ENCODE results near the gene NPY4R. TPM values are rescaled to one million over a fixed set of nuclear protein-coding genes. Genes with fewer than 3 reads are reported as not detected.
A peak's percentile ranks its signal among the peaks of the same experiment; 100 is the strongest.
"Not testable (repeated sequence)": the region's sequence is repeated elsewhere in the genome, so short reads cannot be mapped to it uniquely, and the experiment has no call there.

Gene NPY4R
- total RNA-seq, 1 donor from 2014 or later = not detected

DNA sequence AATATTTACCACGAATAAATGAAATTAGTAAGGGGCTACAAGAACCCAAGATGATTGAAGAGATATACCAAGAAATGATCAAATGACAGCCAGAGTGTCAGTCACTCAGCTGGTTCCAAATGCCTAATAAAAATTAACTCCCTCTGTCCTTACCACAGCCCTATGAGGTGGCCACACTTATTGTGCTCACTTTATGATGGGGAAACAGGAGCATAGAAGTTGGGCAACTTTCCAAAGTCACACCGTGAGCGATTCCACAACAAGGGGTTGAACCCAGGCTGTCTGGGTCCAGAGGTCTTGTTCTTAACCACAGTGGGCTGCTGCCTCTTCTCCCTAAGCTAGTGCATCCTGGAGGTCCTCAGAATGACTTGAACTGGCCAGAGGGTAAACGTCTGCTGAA is 31.6 kb upstream of the NPY4R start:
- intact Hi-C loops (cut with micrococcal nuclease); H3K36me3 ChIP-seq; H3K27me3 ChIP-seq (ENCODE audit: low read depth); DNase-seq; H3K9me3 ChIP-seq (replicated peaks); H3K27ac ChIP-seq (replicated peaks); H3K4me3 ChIP-seq; H3K4me1 ChIP-seq: not testable (repeated sequence)

DNA sequence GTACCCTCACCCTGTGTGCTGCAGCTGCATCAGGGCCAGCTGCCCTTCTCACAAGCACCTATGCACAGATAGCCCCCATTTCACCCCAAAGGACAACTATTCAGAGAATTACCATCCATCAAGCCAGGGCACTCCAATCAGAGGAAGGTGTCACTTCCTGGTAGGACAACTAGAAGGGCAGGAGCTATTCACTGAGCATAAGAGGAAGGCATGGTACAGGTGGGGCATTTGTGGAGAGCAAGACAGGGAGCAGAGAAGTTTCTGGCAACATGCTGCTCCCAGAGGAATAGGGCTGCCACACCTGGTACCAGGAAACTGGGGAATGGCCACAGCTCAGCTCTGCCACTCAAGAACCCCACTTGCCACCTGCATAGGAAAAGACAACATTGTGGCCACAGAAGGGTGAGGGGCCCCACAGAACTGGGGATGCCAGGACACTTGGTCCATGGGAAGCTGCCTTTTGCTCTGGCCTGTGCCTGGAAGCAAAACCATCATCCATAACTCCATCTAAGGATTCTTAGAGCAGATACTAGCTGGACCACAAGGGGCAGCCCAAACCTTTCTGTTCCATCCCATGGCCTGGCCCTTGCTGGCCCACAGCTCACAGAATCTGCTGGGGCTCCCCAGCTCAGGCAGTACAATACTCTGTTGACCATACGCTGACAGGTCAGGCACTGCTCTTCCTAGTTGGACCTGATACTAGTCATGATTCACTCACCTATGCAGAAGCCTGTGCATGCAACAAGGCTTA is 25.8 kb upstream of the NPY4R start:
- H3K4me3 ChIP-seq; H3K4me1 ChIP-seq; H3K36me3 ChIP-seq; H3K27me3 ChIP-seq (ENCODE audit: low read depth); H3K27ac ChIP-seq (replicated peaks); H3K9me3 ChIP-seq (replicated peaks); intact Hi-C loops (cut with micrococcal nuclease); DNase-seq: not testable (repeated sequence)

DNA sequence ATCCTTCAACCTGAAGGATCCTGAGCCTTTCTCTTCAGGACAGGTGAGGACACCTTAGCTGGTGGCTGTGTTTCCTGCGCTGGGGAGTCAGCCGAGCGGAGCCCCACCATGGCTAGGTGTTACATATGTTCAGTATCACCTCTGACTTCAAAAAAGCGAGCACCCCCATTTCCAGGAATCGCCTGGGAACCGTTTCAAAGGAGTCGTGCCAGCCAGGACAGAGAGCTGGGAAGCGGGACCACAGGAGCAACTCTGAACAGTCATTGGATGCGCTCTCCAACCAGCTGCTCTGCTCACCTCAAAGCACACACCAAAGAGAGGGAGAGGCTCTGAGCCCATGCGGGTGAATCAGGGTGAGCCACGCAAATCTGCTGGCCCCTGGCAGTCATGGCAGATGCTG is 24.5 kb upstream of the NPY4R start:
- H3K4me3 ChIP-seq; DNase-seq; H3K4me1 ChIP-seq; H3K27me3 ChIP-seq (ENCODE audit: low read depth); H3K27ac ChIP-seq (replicated peaks); intact Hi-C loops (cut with micrococcal nuclease); H3K9me3 ChIP-seq (replicated peaks); H3K36me3 ChIP-seq: not testable (repeated sequence)

DNA sequence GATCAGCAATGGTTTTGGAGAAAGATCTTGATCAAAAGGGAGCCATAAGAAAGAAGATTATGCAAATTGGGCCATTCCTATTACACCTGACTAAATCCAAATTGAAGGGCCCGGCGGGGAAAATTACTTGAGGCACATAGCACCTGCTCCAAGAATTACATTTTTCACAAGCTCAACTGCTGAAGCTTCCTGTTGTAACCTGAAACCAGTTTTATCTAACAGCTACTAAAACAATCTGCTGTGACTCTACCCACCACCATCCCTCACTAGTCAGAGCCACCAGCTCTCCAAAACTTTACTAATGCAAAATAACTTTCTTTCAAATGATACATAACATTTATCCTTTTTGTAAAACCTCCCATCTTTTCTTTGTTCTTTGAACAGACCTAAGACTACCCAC is 20.7 kb upstream of the NPY4R start:
- DNase-seq; H3K27me3 ChIP-seq (ENCODE audit: low read depth); H3K36me3 ChIP-seq; H3K4me1 ChIP-seq; H3K9me3 ChIP-seq (replicated peaks); intact Hi-C loops (cut with micrococcal nuclease); H3K27ac ChIP-seq (replicated peaks); H3K4me3 ChIP-seq: not testable (repeated sequence)

DNA sequence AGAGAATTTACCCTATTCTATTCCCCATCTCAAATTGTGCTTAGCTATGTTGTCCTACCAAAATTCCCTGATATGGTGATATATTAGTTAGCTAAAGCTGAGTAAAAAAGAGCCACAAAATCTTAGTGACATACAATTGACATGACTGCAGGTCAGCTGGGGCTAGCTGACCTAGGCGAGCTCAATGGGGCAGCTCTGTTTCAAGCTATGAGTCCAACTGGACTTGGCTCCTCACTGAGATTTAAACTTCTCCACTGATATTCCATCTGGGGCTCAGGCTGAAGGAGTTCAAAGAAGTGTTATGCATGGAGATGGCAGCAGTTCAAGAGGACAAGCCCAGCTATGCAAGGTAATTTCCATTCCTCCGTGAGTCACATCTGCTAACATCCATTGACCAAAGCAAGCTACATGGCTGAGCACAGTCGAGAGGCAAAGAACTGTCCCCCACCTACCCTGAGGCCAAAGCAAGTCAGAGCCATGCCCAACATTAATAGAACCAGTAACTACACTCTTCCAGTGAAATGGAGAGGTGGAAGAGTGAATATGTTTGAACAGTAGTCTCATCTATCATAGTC is 9.1 kb upstream of the NPY4R start:
- intact Hi-C loops (cut with micrococcal nuclease); H3K27me3 ChIP-seq (ENCODE audit: low read depth): not testable (repeated sequence)

DNA sequence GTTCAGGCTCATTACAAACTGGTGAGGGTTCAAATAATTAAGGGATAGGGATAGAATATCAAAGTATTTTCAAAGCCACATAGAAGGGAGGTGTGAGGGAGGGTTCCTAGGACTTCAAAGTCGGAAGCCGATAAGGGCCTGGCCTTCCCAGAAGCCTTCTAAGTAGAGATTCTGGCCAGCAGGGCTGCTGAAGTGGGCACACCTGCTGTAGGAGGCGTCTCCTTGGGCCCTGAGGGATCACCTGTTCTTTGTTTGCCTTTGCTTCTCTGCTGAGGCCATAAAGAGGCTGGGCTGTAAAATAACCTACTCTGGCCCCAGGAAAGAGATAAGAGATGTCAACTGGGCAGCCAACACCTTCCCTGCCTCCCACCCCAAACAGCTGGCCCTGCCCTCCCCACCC is 8.0 kb upstream of the NPY4R start:
- H3K4me3 ChIP-seq; DNase-seq; H3K36me3 ChIP-seq; H3K27ac ChIP-seq (replicated peaks); H3K4me1 ChIP-seq; H3K27me3 ChIP-seq (ENCODE audit: low read depth); intact Hi-C loops (cut with micrococcal nuclease); H3K9me3 ChIP-seq (replicated peaks): not testable (repeated sequence)

More for the DNA sequence above, 9.1 kb upstream of the NPY4R start:
- H3K9me3 ChIP-seq (replicated peaks); DNase-seq; H3K4me3 ChIP-seq; H3K27ac ChIP-seq (replicated peaks); H3K4me1 ChIP-seq; H3K36me3 ChIP-seq: not testable (repeated sequence)

DNA sequence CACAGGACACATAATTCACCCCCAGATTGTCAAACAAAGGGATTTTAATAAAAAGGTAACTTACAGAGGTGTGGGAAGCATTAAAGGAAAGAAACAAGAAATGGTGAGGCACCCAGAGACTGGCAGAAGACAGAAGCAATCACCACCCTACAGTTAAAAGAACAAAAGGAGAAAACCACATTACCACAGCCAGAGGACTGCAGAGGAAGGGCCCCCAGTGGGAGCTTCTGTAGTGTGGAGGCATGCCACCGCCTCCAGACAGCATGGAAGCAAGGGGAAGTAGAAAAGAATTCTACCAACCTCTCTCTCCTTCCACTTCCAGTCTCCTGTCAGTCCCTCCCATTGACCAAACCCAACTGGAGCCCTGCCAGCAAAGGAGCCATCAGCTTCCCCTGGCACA is 4.4 kb upstream of the NPY4R start:
- H3K4me3 ChIP-seq; H3K36me3 ChIP-seq; DNase-seq; H3K27ac ChIP-seq (replicated peaks); H3K27me3 ChIP-seq (ENCODE audit: low read depth); H3K9me3 ChIP-seq (replicated peaks); intact Hi-C loops (cut with micrococcal nuclease); H3K4me1 ChIP-seq: not testable (repeated sequence)

DNA sequence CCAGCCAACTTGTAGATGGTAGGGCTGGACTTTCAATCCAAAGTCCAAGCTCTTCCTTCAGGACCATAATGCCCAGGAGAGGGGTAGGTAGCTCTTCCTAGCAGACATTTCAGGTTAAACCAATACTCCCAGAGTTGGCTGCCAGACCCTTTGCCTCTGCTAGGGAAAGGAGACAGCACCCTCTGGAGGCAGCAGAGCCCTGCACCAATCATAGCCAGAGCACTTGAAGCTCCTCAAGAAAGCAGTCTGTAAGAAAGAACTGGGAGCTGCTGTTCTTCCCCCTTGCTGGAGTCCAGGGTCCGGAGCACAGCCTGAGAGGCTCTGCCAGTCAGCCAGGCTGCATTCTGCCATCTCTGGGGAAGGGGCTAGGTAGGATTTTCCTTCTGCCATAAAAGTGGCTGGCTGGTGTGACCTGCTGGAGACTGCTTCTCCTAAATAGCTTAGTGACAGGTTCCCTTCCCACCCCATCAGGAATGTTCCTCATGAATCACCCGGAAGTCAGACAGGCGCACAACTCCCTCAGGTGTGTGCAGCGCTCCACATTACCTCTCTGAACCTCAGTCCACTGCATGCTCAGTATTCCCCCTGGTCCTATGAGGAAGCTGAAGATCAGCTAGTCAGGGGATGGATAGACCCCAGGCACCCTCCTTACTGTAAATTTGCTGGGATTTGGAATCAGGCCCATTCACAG is 2.5 kb upstream of the NPY4R start:
- intact Hi-C loops (cut with micrococcal nuclease) = not testable (repeated sequence)

DNA sequence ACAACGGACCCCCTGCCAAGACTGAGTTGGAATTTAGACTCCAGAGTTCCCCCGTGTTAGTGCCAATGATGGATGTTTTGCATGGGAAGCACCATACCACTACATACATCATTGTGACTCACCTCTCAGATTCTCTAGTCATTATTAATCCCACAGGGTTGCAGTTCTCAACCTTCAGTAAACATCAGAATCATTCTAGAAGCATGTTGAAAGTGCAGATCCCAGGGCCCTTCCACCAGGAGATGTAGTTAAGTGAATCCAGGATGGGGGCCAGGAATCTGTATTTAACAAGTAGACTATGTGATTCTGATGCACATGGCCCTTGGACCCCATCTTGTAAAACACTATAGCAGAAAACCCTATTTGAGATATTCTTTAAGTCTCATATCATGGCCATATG is 2.1 kb downstream of the NPY4R start:
- H3K27ac ChIP-seq (replicated peaks); H3K4me1 ChIP-seq; H3K4me3 ChIP-seq; intact Hi-C loops (cut with micrococcal nuclease); H3K36me3 ChIP-seq; H3K9me3 ChIP-seq (replicated peaks); H3K27me3 ChIP-seq (ENCODE audit: low read depth); DNase-seq: not testable (repeated sequence)

More for the DNA sequence above, 2.5 kb upstream of the NPY4R start:
- not testable (repeated sequence) for H3K4me3 ChIP-seq; H3K4me1 ChIP-seq; H3K27ac ChIP-seq (replicated peaks); DNase-seq; H3K36me3 ChIP-seq; H3K9me3 ChIP-seq (replicated peaks); H3K27me3 ChIP-seq (ENCODE audit: low read depth)
- TF ChIP-seq, protein P1, sequence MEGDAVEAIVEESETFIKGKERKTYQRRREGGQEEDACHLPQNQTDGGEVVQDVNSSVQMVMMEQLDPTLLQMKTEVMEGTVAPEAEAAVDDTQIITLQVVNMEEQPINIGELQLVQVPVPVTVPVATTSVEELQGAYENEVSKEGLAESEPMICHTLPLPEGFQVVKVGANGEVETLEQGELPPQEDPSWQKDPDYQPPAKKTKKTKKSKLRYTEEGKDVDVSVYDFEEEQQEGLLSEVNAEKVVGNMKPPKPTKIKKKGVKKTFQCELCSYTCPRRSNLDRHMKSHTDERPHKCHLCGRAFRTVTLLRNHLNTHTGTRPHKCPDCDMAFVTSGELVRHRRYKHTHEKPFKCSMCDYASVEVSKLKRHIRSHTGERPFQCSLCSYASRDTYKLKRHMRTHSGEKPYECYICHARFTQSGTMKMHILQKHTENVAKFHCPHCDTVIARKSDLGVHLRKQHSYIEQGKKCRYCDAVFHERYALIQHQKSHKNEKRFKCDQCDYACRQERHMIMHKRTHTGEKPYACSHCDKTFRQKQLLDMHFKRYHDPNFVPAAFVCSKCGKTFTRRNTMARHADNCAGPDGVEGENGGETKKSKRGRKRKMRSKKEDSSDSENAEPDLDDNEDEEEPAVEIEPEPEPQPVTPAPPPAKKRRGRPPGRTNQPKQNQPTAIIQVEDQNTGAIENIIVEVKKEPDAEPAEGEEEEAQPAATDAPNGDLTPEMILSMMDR (IDR thresholded peaks at IDR 0.05; ENCODE audit: borderline replicate concordance) = peak; percentile 37

DNA sequence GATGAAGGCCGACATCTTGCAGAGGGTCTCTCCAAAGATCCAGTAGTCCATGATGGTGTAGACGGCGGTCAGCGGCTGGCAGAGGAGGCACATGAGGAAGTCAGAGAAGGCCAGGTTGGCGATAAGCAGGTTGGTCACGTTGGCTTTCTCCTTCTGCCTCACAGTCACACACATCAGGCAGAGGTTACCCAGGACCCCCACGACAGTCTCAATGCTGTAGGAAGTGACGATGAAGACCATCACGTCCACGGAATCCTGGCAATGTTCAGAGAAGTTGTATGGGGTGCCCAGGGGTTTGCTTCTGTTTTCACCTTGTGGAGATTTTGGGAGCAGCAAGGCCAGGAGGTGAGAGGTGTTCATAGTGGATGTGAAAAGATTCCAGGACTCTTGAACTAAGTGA is 3.5 kb downstream of the NPY4R start:
- H3K4me1 ChIP-seq; intact Hi-C loops (cut with micrococcal nuclease); H3K4me3 ChIP-seq; DNase-seq; H3K27ac ChIP-seq (replicated peaks); H3K27me3 ChIP-seq (ENCODE audit: low read depth); H3K36me3 ChIP-seq; H3K9me3 ChIP-seq (replicated peaks): not testable (repeated sequence)

DNA sequence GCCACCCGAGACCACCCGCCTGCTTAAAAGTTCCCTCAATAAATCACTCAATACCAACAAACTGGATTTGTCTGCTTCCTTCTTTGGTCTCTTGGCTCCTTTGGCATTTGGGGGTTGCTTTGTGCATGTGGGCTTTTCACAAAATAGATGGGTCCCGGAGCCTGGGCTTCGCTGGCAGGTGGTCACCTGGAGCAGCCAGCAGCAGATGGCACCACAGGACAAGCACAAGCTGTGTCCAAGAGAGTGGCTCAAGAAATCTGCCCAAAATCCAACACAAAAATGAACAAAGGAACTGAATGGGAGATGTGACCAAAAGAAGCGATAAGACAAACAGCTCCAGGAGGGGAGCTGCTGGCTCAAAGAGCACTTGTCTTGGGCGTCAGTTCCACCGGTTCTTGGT is 6.2 kb downstream of the NPY4R start:
- intact Hi-C loops (cut with micrococcal nuclease); H3K4me3 ChIP-seq; H3K9me3 ChIP-seq (replicated peaks); H3K27ac ChIP-seq (replicated peaks); DNase-seq; H3K4me1 ChIP-seq; H3K27me3 ChIP-seq (ENCODE audit: low read depth); H3K36me3 ChIP-seq: not testable (repeated sequence)

DNA sequence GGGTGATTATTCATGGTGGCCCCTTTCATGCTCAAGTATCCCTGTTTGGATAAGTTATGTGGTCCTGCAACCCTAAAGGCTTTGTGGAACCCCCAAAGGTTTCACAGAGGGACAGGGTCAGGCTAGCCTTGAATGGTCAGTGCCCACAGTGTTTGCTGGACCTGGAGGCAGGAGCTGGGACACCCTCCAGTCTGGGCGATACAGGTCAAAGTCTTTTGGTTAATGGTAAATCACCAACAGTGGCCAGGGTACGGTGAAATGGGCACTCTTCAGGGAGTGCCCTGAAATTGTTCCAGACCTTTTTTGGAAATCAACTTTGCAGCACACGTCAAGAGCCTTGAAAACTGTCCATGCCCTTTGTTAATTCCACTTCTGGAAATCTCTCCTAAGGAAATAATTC is 8.7 kb downstream of the NPY4R start:
- H3K9me3 ChIP-seq (replicated peaks); H3K4me1 ChIP-seq; DNase-seq; H3K36me3 ChIP-seq; intact Hi-C loops (cut with micrococcal nuclease); H3K27me3 ChIP-seq (ENCODE audit: low read depth); H3K4me3 ChIP-seq; H3K27ac ChIP-seq (replicated peaks): not testable (repeated sequence)

DNA sequence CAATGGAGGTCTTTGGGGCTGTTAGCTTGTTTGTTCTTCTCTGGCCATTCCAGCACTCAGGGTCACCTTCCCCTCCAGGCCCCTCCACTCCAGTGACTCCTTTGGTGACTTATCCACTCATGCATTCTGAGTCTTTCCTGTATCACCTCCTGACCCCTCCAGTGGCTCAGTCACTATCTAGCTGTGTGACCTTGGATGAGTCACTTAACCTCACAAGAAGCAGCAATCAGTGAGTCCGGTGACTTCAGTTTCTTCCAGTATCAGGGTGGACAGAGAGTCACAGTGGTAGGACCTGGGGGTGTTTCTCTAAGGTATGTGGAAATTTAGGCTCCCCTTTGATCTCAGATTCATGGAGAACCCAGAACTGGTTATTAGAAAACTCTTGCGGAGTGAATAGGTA is 9.8 kb downstream of the NPY4R start:
- H3K9me3 ChIP-seq (replicated peaks); H3K27ac ChIP-seq (replicated peaks); H3K36me3 ChIP-seq; H3K4me1 ChIP-seq; intact Hi-C loops (cut with micrococcal nuclease); H3K27me3 ChIP-seq (ENCODE audit: low read depth); DNase-seq; H3K4me3 ChIP-seq: not testable (repeated sequence)

Measured in left ventricle myocardium inferior (tissue), 1 donor.